ENCODE results near the gene DMPK. TPM values are rescaled to one million over a fixed set of nuclear protein-coding genes. Genes with fewer than 3 reads are reported as not detected.

Gene DMPK
- total and polyA plus RNA-seq, 12 donors = 220 to 439 (median 304) TPM

DNA sequence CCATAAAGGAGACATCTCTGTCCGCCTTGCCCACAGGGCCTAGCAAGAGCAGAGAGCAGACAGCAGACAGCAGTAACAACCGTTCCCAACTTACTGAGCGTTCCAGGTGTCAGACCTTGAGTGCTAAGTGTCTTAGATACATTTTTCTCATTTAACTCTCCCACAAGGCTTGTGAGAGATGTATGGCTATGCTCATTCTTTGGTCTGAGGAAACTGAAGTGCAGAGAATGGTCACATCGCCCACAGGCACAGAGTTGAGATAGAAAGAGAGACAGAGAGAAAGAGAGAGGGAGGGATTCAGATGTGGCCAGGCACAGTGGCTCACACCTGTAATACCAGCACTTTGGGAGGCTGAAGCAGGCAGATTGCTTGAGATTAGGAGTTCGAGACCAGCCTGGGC is 34.8 kb downstream of the DMPK start:
- no peak for ATAC-seq
- intact Hi-C loops (cut with DNase I) = no loop called here
- WGBS, 2 donors = 89 to 92% methylated on average over 5 of the region's 5 CpGs

GRCh38 chr19:45746866-45747265 is 35.4 kb downstream of the DMPK start:
- Histone ChIP-seq H3K4me1 (no peaks in the 10 kb centered on the region), H3K27ac (no peak overlapping the region), H3K4me3 (no peak overlapping the region), H3K9me3 (no peaks in the 10 kb centered on the region), H3K36me3 (no peaks in the 10 kb centered on the region), H3K27me3 (peaks cover 0 to 19% (median 0%) of the 10 kb centered on the region in 7 donors)
- no peak for TF ChIP-seq CTCF (IDR thresholded peaks at IDR 0.05)
- no peak for ATAC-seq
- DNase-seq = no peak
- intact Hi-C loops (cut with DNase I) = no loop called here
- 52 to 59% methylated on average over 5 of the region's 5 CpGs for WGBS, 2 donors

More for the DNA sequence above, 34.8 kb downstream of the DMPK start:
- Histone ChIP-seq H3K4me3 (no peak overlapping the region), H3K27ac (no peak overlapping the region), H3K27me3 (peaks cover 0 to 14% (median 0%) of the 10 kb centered on the region in 7 donors), H3K9me3 (no peaks in the 10 kb centered on the region), H3K36me3 (no peaks in the 10 kb centered on the region), H3K4me1 (no peaks in the 10 kb centered on the region)
- no peak for TF ChIP-seq CTCF (IDR thresholded peaks at IDR 0.05)
- DNase-seq = no peak

GRCh38 chr19:45745606-45746005 is 36.7 kb downstream of the DMPK start:
- no peaks in the 10 kb centered on the region for H3K36me3 ChIP-seq
- ATAC-seq = no peak
- H3K9me3 ChIP-seq = no peaks in the 10 kb centered on the region
- 91 to 94% methylated on average over 6 of the region's 6 CpGs for WGBS, 2 donors
- DNase-seq = no peak
- H3K4me1 ChIP-seq = no peaks in the 10 kb centered on the region
- H3K27ac ChIP-seq = no peak overlapping the region
- TF ChIP-seq CTCF (IDR thresholded peaks at IDR 0.05) = no peak
- peaks cover 0 to 19% (median 0%) of the 10 kb centered on the region in 7 donors for H3K27me3 ChIP-seq
- H3K4me3 ChIP-seq = no peak overlapping the region
- intact Hi-C loops (cut with DNase I) = no loop called here

- 79% methylated on average over 4 of the region's 4 CpGs for WGBS, 2 donors
- peaks cover 0 to 19% (median 0%) of the 10 kb centered on the region in 7 donors for H3K27me3 ChIP-seq
- H3K36me3 ChIP-seq = no peaks in the 10 kb centered on the region
- H3K9me3 ChIP-seq = no peaks in the 10 kb centered on the region
- H3K27ac ChIP-seq = no peak overlapping the region
- no peaks in the 10 kb centered on the region for H3K4me1 ChIP-seq
- H3K4me3 ChIP-seq = no peak overlapping the region
- ATAC-seq = no peak
- no peak for DNase-seq
- no peak for TF ChIP-seq CTCF (IDR thresholded peaks at IDR 0.05)
- intact Hi-C loops (cut with DNase I) = no loop called here
Observed at GRCh38 chr19:45742969-45743368, 39.3 kb downstream of the DMPK start.
